Measurements from ENCODE around the gene BCL2L1. TPM values are rescaled to one million over a fixed set of nuclear protein-coding genes. Genes with fewer than 3 reads are reported as not detected.

BCL2L1 gene
- total and polyA plus RNA-seq, 4 experiments from 2014 or later = 20.3 to 26.1 (median 21.8) TPM

DNA sequence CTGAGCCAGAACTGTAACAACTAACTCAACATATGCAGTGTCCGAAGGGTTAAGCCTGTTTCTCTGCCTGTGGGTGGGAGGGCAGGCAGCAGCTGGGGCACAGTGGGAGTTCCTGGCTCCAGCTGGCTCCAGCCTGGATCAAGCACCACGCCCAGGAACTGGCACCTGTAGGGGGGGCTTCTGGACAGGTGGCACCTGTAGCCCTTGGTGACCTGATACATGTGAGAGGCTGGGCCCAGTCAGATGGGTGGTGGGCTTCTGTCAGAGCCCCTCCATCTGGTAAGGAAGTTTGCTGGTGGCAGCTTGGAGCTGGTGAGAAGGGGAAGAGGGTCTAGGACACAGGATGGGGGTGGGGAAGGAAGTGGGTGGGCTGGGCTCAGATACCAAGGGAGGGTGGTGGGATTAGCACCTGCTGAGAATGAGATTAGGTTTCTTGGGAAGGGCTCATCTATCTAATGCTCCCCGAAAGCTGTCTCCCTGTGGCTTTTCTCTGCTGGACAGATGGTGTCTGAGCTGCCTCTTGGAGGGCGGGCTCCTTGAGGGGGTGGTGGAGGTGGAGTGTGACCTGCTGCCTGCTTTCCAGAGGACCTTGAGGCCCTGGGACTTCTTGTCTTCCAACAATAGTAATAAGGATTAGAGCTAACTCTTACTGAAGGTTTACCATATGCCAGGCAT is 28.5 kb downstream of the BCL2L1 start:
- Histone ChIP-seq H3K4me1 (ENCODE audit: insufficient read depth, low read length) (peaks cover 66% of the 10 kb centered on the region), H3K9me3 (ENCODE audit: control insufficient read depth in 1 of 2, low read length in 2 of 2) (no peaks in the 10 kb centered on the region), H3K27me3 (ENCODE audit: insufficient read depth, low read length) (no peaks in the 10 kb centered on the region), H3K4me3 (ENCODE audit: low read length in 2 of 2) (no peak overlapping the region), H3K36me3 (ENCODE audit: insufficient read depth, low read length) (peaks cover 7% of the 10 kb centered on the region), H3K27ac (ENCODE audit: low read depth, low read length) (no peak overlapping the region)
- DNase-seq = no peak
- ChIA-PET CTCF (ENCODE audit: partially characterized antibody) (interaction anchor here (1.2 to 3.4 kb wide), 3 partner anchors 29 to 33 kb away, joined by 4 to 25 read pairs (median 15); partner anchors contain the start of gene BCL2L1), POLR2A (ENCODE audit: partially characterized antibody) (interaction anchor here (1.2 kb wide), 1 partner anchor 19 kb away, joined by 3 read pairs; no protein-coding TSS in a partner anchor)
- H3K36me3 Mint-ChIP-seq = peaks cover 22 to 23% of the 10 kb centered on the region in 2 donors
- H3K4me1 Mint-ChIP-seq = peaks cover 34 to 75% (median 52%) of the 10 kb centered on the region in 4 donors
- H3K4me3 Mint-ChIP-seq = no peak overlapping the region
- H3K27me3 Mint-ChIP-seq = no peaks in the 10 kb centered on the region
- intact Hi-C loops (cut with micrococcal nuclease) = no loop called here
- H3K27ac Mint-ChIP-seq = peak overlapping the region; percentile 32 to 87 (median 69)
- H3K9me3 Mint-ChIP-seq = no peaks in the 10 kb centered on the region

DNA sequence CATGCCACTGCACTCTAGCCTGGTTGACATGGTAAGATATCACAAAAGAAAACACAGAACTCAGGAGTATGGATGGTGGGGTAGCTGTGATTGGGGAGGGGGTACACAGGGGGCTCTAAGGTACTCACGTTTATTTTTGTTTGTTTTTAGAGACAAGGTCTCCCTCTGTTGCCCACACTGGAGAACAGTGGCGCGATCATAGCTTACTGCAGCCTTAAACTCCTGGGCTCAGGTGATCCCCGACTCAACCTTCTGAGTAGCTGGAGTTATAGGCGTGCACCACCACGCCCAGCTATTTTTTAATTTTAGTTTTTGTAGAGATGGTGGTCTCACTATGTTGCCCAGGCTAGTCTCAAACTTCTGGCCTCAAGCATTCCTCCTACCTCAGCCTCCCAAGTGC is 29.3 kb downstream of the BCL2L1 start:
- intact Hi-C loops (cut with micrococcal nuclease) = no loop called here
- Mint-ChIP-seq H3K27me3 (no peaks in the 10 kb centered on the region), H3K27ac (peak overlapping the region in 2 of 7 donors; percentile 68 to 79), H3K4me3 (no peak overlapping the region), H3K4me1 (peaks cover 34 to 74% (median 52%) of the 10 kb centered on the region in 4 donors), H3K36me3 (peaks cover 26 to 27% of the 10 kb centered on the region in 2 donors), H3K9me3 (no peaks in the 10 kb centered on the region)
- Histone ChIP-seq H3K4me3 (ENCODE audit: low read length in 2 of 2) (no peak overlapping the region), H3K27me3 (ENCODE audit: insufficient read depth, low read length) (no peaks in the 10 kb centered on the region), H3K36me3 (ENCODE audit: insufficient read depth, low read length) (peaks cover 7% of the 10 kb centered on the region), H3K9me3 (ENCODE audit: control insufficient read depth in 1 of 2, low read length in 2 of 2) (no peaks in the 10 kb centered on the region), H3K27ac (ENCODE audit: low read depth, low read length) (no peak overlapping the region), H3K4me1 (ENCODE audit: insufficient read depth, low read length) (peaks cover 64% of the 10 kb centered on the region)
- DNase-seq = no peak
- ChIA-PET POLR2A (ENCODE audit: partially characterized antibody) (interaction anchor here (0.7 to 1.2 kb wide), 2 partner anchors 18 to 127 kb away, joined by 3 read pairs; no protein-coding TSS in a partner anchor), CTCF (ENCODE audit: partially characterized antibody) (interaction anchor here (1.2 to 3.4 kb wide), 3 partner anchors 9 to 32 kb away, joined by 3 to 25 read pairs (median 4); partner anchors contain the start of gene BCL2L1)

DNA sequence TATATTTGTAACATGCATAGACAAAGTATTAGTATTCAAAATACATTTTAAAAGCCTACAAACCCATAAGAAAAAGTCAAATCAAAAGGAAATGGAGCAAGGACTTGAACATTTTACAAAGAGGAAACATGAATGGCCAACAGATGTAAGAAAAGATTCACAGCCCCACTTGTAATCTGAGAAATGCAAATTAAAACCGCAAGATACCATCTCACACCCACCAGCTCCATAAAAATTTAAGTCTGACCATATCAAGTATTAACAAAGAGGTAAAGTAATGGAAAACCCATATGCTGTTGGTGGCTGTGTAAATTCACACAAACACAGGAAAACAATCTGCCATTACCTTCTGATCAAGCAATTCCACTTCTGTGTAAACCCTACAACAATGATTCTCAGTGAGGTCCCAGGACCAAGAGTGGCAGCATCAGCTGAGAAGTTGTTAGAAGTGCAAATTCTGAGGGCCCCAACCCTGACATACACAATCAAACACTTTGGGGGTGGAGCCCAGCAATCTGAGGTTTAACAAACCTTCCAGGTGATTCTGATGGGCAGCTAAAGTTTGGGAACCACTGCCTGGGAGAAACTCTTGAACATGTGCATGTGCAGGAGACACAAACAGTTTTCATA is 30.9 kb downstream of the BCL2L1 start:
- Mint-ChIP-seq H3K27ac (peak overlapping the region in 6 of 7 donors; percentile 54 to 84 (median 70)), H3K4me3 (peak overlapping the region in 3 of 8 donors; percentile 4 to 63 (median 14)), H3K4me1 (peaks cover 39 to 77% (median 55%) of the 10 kb centered on the region in 4 donors), H3K9me3 (no peaks in the 10 kb centered on the region), H3K36me3 (peaks cover 32 to 34% of the 10 kb centered on the region in 2 donors), H3K27me3 (no peaks in the 10 kb centered on the region)
- peaks cover 75% of the 10 kb centered on the region for H3K4me1 ChIP-seq (ENCODE audit: insufficient read depth, low read length)
- intact Hi-C loops (cut with micrococcal nuclease) = no loop called here
- H3K27ac ChIP-seq (ENCODE audit: low read depth, low read length) = no peak overlapping the region
- ChIA-PET POLR2A (ENCODE audit: partially characterized antibody) (interaction anchor here (0.9 to 1.2 kb wide), 3 partner anchors 9 to 32 kb away, joined by 3 read pairs; no protein-coding TSS in a partner anchor), CTCF (ENCODE audit: partially characterized antibody) (interaction anchor here (0.6 to 3.4 kb wide), 3 partner anchors 27 to 31 kb away, joined by 3 to 25 read pairs (median 8); partner anchors contain the start of gene BCL2L1)
- no peak overlapping the region for H3K4me3 ChIP-seq (ENCODE audit: low read length in 2 of 2)
- H3K36me3 ChIP-seq (ENCODE audit: insufficient read depth, low read length) = peaks cover 12% of the 10 kb centered on the region
- no peaks in the 10 kb centered on the region for H3K27me3 ChIP-seq (ENCODE audit: insufficient read depth, low read length)
- DNase-seq = no peak
- H3K9me3 ChIP-seq (ENCODE audit: control insufficient read depth in 1 of 2, low read length in 2 of 2) = no peaks in the 10 kb centered on the region

DNA sequence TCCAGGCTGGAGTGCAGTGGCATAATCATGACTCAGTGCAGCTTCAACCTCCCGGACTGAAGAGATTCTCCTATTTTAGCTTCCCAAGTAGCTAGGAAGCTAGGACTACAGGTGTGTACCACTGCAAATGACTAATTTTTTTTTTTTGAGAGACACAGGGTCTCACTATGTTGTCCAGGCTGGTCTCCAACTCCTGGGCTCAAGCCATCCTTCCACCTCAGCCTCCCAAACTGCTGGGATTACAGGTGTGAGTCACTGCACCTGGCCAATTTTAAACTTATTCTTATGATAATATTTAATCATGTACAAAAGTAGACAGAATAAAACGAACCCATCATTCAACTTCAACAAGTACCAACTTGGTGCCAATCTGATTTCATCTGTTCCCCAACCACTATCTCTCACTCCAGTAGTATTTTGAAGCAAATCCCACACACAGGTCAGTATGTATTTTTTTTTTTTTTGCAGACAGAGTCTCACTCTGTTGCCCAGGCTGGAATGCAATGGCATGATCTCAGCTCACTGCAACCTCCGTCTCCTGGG is 32.5 kb downstream of the BCL2L1 start:
- POLR2A ChIA-PET (ENCODE audit: partially characterized antibody) = interaction anchor here (0.6 kb wide), 2 partner anchors 10 to 101 kb away, joined by 3 read pairs; no protein-coding TSS in a partner anchor
- Mint-ChIP-seq H3K27me3 (no peaks in the 10 kb centered on the region), H3K4me1 (peaks cover 44 to 80% (median 57%) of the 10 kb centered on the region in 4 donors), H3K4me3 (no peak overlapping the region), H3K9me3 (no peaks in the 10 kb centered on the region), H3K36me3 (peaks cover 39 to 41% of the 10 kb centered on the region in 2 donors), H3K27ac (peak overlapping the region in 4 of 7 donors; percentile 25 to 89 (median 71))
- no peaks in the 10 kb centered on the region for H3K27me3 ChIP-seq (ENCODE audit: insufficient read depth, low read length)
- H3K4me3 ChIP-seq (ENCODE audit: low read length in 2 of 2) = no peak overlapping the region
- CTCF ChIA-PET (ENCODE audit: partially characterized antibody) = interaction anchor here (0.5 to 2.1 kb wide), 2 partner anchors 16 to 29 kb away, joined by 5 to 8 read pairs; no protein-coding TSS in a partner anchor
- peaks cover 77% of the 10 kb centered on the region for H3K4me1 ChIP-seq (ENCODE audit: insufficient read depth, low read length)
- intact Hi-C loops (cut with micrococcal nuclease) = no loop called here
- H3K9me3 ChIP-seq (ENCODE audit: control insufficient read depth in 1 of 2, low read length in 2 of 2) = no peaks in the 10 kb centered on the region
- DNase-seq = no peak
- H3K27ac ChIP-seq (ENCODE audit: low read depth, low read length) = no peak overlapping the region
- H3K36me3 ChIP-seq (ENCODE audit: insufficient read depth, low read length) = peaks cover 12% of the 10 kb centered on the region

DNA sequence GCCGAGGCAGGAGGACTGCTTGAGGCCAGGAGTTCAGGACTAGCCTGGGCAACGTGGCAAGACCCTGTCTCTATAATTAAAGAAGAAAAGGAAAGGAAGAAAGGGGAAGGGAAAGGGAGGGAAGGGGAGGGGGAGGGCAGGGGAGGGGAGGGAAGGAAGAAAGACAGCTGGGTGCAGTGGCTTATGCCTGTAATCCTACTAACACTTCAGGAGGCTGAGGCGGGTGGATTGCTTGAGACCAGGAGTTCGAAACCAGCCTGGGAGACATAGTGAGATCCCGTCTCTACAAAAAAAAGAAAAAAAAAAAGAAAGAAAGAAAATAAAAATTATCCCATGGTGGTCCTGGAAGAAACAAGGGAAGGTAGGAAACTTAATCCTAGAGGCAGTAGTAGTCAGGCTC is 33.5 kb downstream of the BCL2L1 start:
- no peaks in the 10 kb centered on the region for H3K9me3 Mint-ChIP-seq
- ChIA-PET CTCF (ENCODE audit: partially characterized antibody) (no interaction called here), POLR2A (ENCODE audit: partially characterized antibody) (interaction anchor here (2.1 kb wide), 1 partner anchor 27 kb away, joined by 7 read pairs; no protein-coding TSS in a partner anchor)
- DNase-seq = no peak
- peaks cover 39 to 42% of the 10 kb centered on the region in 2 donors for H3K36me3 Mint-ChIP-seq
- peak overlapping the region in 6 of 7 donors; percentile 16 to 82 (median 68) for H3K27ac Mint-ChIP-seq
- Histone ChIP-seq H3K4me1 (ENCODE audit: insufficient read depth, low read length) (peaks cover 77% of the 10 kb centered on the region), H3K4me3 (ENCODE audit: low read length in 2 of 2) (no peak overlapping the region), H3K9me3 (ENCODE audit: control insufficient read depth in 1 of 2, low read length in 2 of 2) (no peaks in the 10 kb centered on the region), H3K27ac (ENCODE audit: low read depth, low read length) (no peak overlapping the region), H3K27me3 (ENCODE audit: insufficient read depth, low read length) (no peaks in the 10 kb centered on the region), H3K36me3 (ENCODE audit: insufficient read depth, low read length) (peaks cover 12% of the 10 kb centered on the region)
- intact Hi-C loops (cut with micrococcal nuclease) = no loop called here
- H3K4me1 Mint-ChIP-seq = peaks cover 41 to 80% (median 56%) of the 10 kb centered on the region in 4 donors
- H3K27me3 Mint-ChIP-seq = no peaks in the 10 kb centered on the region
- peak overlapping the region in 1 of 8 donors; percentile 13 for H3K4me3 Mint-ChIP-seq

DNA sequence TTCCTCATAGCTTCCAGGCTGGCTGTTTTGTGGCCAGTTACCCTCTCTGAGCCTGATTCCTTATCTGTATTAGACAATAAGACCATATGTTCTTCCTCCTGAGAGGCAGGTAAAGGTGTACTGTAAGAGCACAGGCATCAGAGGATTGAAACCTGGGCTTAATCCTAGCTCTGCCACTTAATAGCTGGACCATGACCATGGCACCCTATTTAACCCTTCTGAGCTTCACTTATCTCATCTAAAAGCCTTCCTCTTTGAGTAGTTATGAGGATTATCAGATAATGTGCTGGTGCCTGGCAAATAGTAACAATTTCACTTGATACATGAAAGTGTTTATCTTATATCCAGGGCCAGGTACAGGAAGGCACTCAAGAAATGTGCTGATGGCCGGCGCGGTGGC is 34.9 kb downstream of the BCL2L1 start:
- Histone ChIP-seq H3K4me1 (ENCODE audit: insufficient read depth, low read length) (peaks cover 83% of the 10 kb centered on the region), H3K36me3 (ENCODE audit: insufficient read depth, low read length) (peaks cover 9% of the 10 kb centered on the region), H3K9me3 (ENCODE audit: control insufficient read depth in 1 of 2, low read length in 2 of 2) (no peaks in the 10 kb centered on the region), H3K27ac (ENCODE audit: low read depth, low read length) (no peak overlapping the region), H3K27me3 (ENCODE audit: insufficient read depth, low read length) (no peaks in the 10 kb centered on the region), H3K4me3 (ENCODE audit: low read length in 2 of 2) (no peak overlapping the region)
- ChIA-PET POLR2A (ENCODE audit: partially characterized antibody) (interaction anchor here (2.1 kb wide), 1 partner anchor 29 kb away, joined by 7 read pairs; no protein-coding TSS in a partner anchor), CTCF (ENCODE audit: partially characterized antibody) (interaction anchor here (0.6 to 1.4 kb wide), 4 partner anchors 20 to 36 kb away, joined by 3 to 8 read pairs (median 3); partner anchors contain the start of gene BCL2L1)
- intact Hi-C loops (cut with micrococcal nuclease) = no loop called here
- H3K27ac Mint-ChIP-seq = peak overlapping the region in 5 of 7 donors; percentile 56 to 72 (median 60)
- H3K27me3 Mint-ChIP-seq = no peaks in the 10 kb centered on the region
- H3K4me1 Mint-ChIP-seq = peaks cover 47 to 83% (median 63%) of the 10 kb centered on the region in 4 donors
- no peaks in the 10 kb centered on the region for H3K9me3 Mint-ChIP-seq
- peaks cover 46 to 48% of the 10 kb centered on the region in 2 donors for H3K36me3 Mint-ChIP-seq
- H3K4me3 Mint-ChIP-seq = no peak overlapping the region
- DNase-seq = no peak

Measured in CD4-positive, alpha-beta memory T cell (primary cell).